PC-3 (cell line): Measurements from ENCODE around the gene RNF149. TPM values are rescaled to one million over a fixed set of nuclear protein-coding genes. Genes with fewer than 3 reads are reported as not detected.

ENCODE experiments used
- ATAC-seq: fragments of 200-7000 bp; cut with Tn5 transposase; 2 replicates; pipeline ENCODE4 v1.9.1; 2020; ENCODE audit warnings: mild to moderate bottlenecking, moderate library complexity
- BruUV-seq: library from RNA; stranded (reverse); fragments of 400-500 nt; replicated peaks from 2 replicates; lab custom pipeline; 2021; lab: Mats Ljungman, UMichigan
- CTCF ChIA-PET: fragments of 300-600 bp; sonication (Branson Sonifier 250); formaldehyde crosslinking; loops from one replicate; lab custom pipeline; 2022; ENCODE audit warnings: antibody characterized with exemption; lab: Charles Lee
- POLR2A ChIA-PET: fragments of 300-600 bp; sonication (Branson Sonifier 250); formaldehyde crosslinking; loops from one replicate; lab custom pipeline; 2022; ENCODE audit warnings: antibody characterized with exemption; ENCODE audit not compliant: unreplicated experiment; lab: Charles Lee
- DNase-seq: peaks from one replicate; pipeline ENCODE4 v3.0.0-alpha.2; 2015
- H2AFZ ChIP-seq: fragments of 300-600 bp; sonication (generic); 2 replicates; pipeline ENCODE4 v1.6.0; 2016; ENCODE audit warnings: antibody characterized with exemption, low read length
- H3F3A ChIP-seq: fragments of 300-600 bp; sonication (generic); one replicate; pipeline ENCODE4 v1.6.0; 2017; ENCODE audit warnings: antibody characterized with exemption, low read length, control low read depth, mild to moderate bottlenecking; ENCODE audit not compliant: unreplicated experiment
- H3K27ac ChIP-seq: fragments of 300-600 bp; sonication (generic); 2 replicates; pipeline ENCODE4 v1.5.1; 2016; ENCODE audit warnings: mild to moderate bottlenecking, low read length
- H3K27me3 ChIP-seq: fragments of 300-600 bp; sonication (generic); 2 replicates; pipeline ENCODE4 v1.6.1; 2016; ENCODE audit warnings: low read length, mixed read lengths
- H3K36me3 ChIP-seq: fragments of 300-600 bp; sonication (generic); 2 replicates; pipeline ENCODE4 v1.6.1; 2016; ENCODE audit warnings: low read depth, mixed run types, low read length, mixed read lengths
- H3K4me1 ChIP-seq: fragments of 300-600 bp; sonication (generic); 2 replicates; pipeline ENCODE4 v1.5.1; 2016; ENCODE audit warnings: low read length; ENCODE audit not compliant: insufficient read depth
- H3K4me2 ChIP-seq: fragments of 300-600 bp; sonication (generic); 2 replicates; pipeline ENCODE4 v1.6.0; 2016; ENCODE audit warnings: low read length
- H3K4me3 ChIP-seq: fragments of 300-600 bp; sonication (generic); 2 replicates; pipeline ENCODE4 v1.5.1; 2016; ENCODE audit warnings: mild to moderate bottlenecking, low read length, mixed read lengths
- H3K79me2 ChIP-seq: fragments of 300-600 bp; sonication (generic); 2 replicates; pipeline ENCODE4 v1.6.1; 2017; ENCODE audit warnings: low read length, mixed read lengths
- H3K9ac ChIP-seq: fragments of 300-600 bp; sonication (generic); 2 replicates; pipeline ENCODE4 v1.6.0; 2016; ENCODE audit warnings: mild to moderate bottlenecking, low read length
- H3K9me2 ChIP-seq: fragments of 300-600 bp; sonication (generic); replicated peaks from 2 replicates; pipeline ENCODE4 v1.6.1; 2016; ENCODE audit warnings: mixed run types, low read length, mixed read lengths
- H3K9me3 ChIP-seq: fragments of 300-600 bp; sonication (generic); 2 replicates; pipeline ENCODE4 v1.6.1; 2016; ENCODE audit warnings: low read length, mixed read lengths
- H4K20me1 ChIP-seq: fragments of 300-600 bp; sonication (generic); 2 replicates; pipeline ENCODE4 v1.6.1; 2016; ENCODE audit warnings: low read length, mixed read lengths
- CTCF ChIP-seq: fragments of 300-600 bp; sonication (generic); conservative IDR thresholded peaks from 2 replicates; pipeline ENCODE4 v1.5.1; 2017; ENCODE audit warnings: antibody characterized with exemption, low read depth, mild to moderate bottlenecking, low read length
- EZH2 ChIP-seq: fragments of 300-600 bp; sonication (generic); IDR thresholded peaks from one replicate; pipeline ENCODE4 v1.6.1; 2017; ENCODE audit warnings: antibody characterized with exemption, mild to moderate bottlenecking, low read length; ENCODE audit not compliant: unreplicated experiment
- EZH2phosphoT487 ChIP-seq: fragments of 300-600 bp; sonication (generic); IDR thresholded peaks from 2 replicates; pipeline ENCODE4 v1.6.1; 2018; ENCODE audit warnings: mild to moderate bottlenecking, antibody characterized with exemption, low read length, borderline replicate concordance
- intact Hi-C: fragments of 100-400 bp; cut with micrococcal nuclease; formaldehyde crosslinking; loops from 2 replicates; pipeline ENCODE4 v1.9.0; 2023
- total RNA-seq: library from RNA; depleted of rRNA; stranded (reverse); fragments of >200 nt; gene quantifications from 2 replicates; pipeline ENCODE4 v1.2.3, GENCODE V29; 2014

RNF149 gene
- total RNA-seq, 1 experiment from 2014 or later, result 47.3 TPM

GRCh38 chr2:101278925-101279324 is 29.6 kb downstream of the RNF149 start:
- H2AFZ ChIP-seq, result no peak overlapping the region
- peaks cover 8% of the 10 kb centered on the region; the same call in 1 of the 2 replicates for H3K4me1 ChIP-seq
- no peak for DNase-seq
- intact Hi-C loops, result loop anchor here (2.0 to 10.0 kb wide), 3 partner anchors 28 to 106 kb away; partner anchors contain the start of gene CREG2
- H3K4me2 ChIP-seq, result no peak overlapping the region
- peaks cover 9% of the 10 kb centered on the region for H3K79me2 ChIP-seq
- H3K9me2 ChIP-seq, result no peaks in the 10 kb centered on the region
- H3K27ac ChIP-seq, result no peak overlapping the region
- H3F3A ChIP-seq, result no peaks in the 10 kb centered on the region
- H3K27me3 ChIP-seq, result no peaks in the 10 kb centered on the region
- H3K4me3 ChIP-seq, result no peak overlapping the region
- POLR2A ChIA-PET, result no interaction called here
- peaks cover 53% of the 10 kb centered on the region; the same call in 1 of the 2 replicates for H3K36me3 ChIP-seq
- CTCF ChIA-PET, result no interaction called here
- no peak for ATAC-seq
- TF ChIP-seq CTCF (no peak), EZH2 (no peak), EZH2phosphoT487 (no peak)
- H3K9ac ChIP-seq, result no peak overlapping the region
- no peaks in the 10 kb centered on the region for H4K20me1 ChIP-seq
- BruUV-seq, result no TSS peak
- no peaks in the 10 kb centered on the region for H3K9me3 ChIP-seq

- Histone ChIP-seq H4K20me1 (no peaks in the 10 kb centered on the region), H3F3A (no peaks in the 10 kb centered on the region), H3K27ac (no peak overlapping the region), H3K36me3 (peaks cover 61% of the 10 kb centered on the region), H3K4me3 (no peak overlapping the region), H3K27me3 (no peaks in the 10 kb centered on the region), H3K9me3 (no peaks in the 10 kb centered on the region), H3K79me2 (peaks cover 9% of the 10 kb centered on the region), H3K9ac (no peak overlapping the region), H3K9me2 (no peaks in the 10 kb centered on the region), H3K4me2 (0 out of 2 replicates have a peak overlapping the region, but pooled peaks have one; percentile 10), H2AFZ (no peak overlapping the region), H3K4me1 (peaks cover 8% of the 10 kb centered on the region; the same call in 1 of the 2 replicates)
- intact Hi-C loops, result loop anchor here (5.0 to 10.0 kb wide), 2 partner anchors 50 to 108 kb away; partner anchors contain the start of gene CREG2
- TF ChIP-seq CTCF, result peak; percentile 61
- TF ChIP-seq EZH2phosphoT487, result no peak
- TF ChIP-seq EZH2, result no peak
- no TSS peak for BruUV-seq
- ChIA-PET CTCF (interaction anchor here (0.5 to 1.0 kb wide), 5 partner anchors 27 to 769 kb away, joined by 3 to 6 read pairs (median 4); no protein-coding TSS in a partner anchor), POLR2A (interaction anchor here (0.7 kb wide), 1 partner anchor 19 kb away, joined by 7 read pairs; no protein-coding TSS in a partner anchor)
- ATAC-seq (peak; percentile 97), DNase-seq (peak; percentile 90)
Measured at GRCh38 chr2:101277111-101277510, 31.4 kb downstream of the RNF149 start.

- POLR2A ChIA-PET, result no interaction called here
- BruUV-seq, result no TSS peak
- Histone ChIP-seq H3K9me3 (no peaks in the 10 kb centered on the region), H3K27ac (no peak overlapping the region), H2AFZ (no peak overlapping the region), H3K4me1 (peaks cover 8% of the 10 kb centered on the region; the same call in 1 of the 2 replicates), H3K4me2 (no peak overlapping the region), H3K36me3 (peaks cover 62% of the 10 kb centered on the region), H3K9ac (no peak overlapping the region), H3K27me3 (no peaks in the 10 kb centered on the region), H3K4me3 (no peak overlapping the region), H3K79me2 (peaks cover 11% of the 10 kb centered on the region), H3K9me2 (no peaks in the 10 kb centered on the region), H4K20me1 (no peaks in the 10 kb centered on the region), H3F3A (no peaks in the 10 kb centered on the region)
- no peak for ATAC-seq
- intact Hi-C loops, result loop anchor here (10.0 kb wide), 1 partner anchor 111 kb away; the partner anchor contains the start of gene CREG2
- no peak for TF ChIP-seq CTCF
- no peak for TF ChIP-seq EZH2
- no peak for TF ChIP-seq EZH2phosphoT487
- CTCF ChIA-PET, result no interaction called here
- DNase-seq, result no peak
Measured at GRCh38 chr2:101274142-101274541, 34.4 kb downstream of the RNF149 start.
